Body of pancreas (tissue), 4 donors: ENCODE results near the gene TBC1D24.

Source experiments
- CTCF ChIP-seq, 7 experiments: fragments of 450-650 bp in 4 of 7; fragments of 200-600 bp in 3 of 7; sonication (generic) in 3 of 7; IDR thresholded peaks; one replicate each; pipeline ENCODE4 v1.5.1; 2016 to 2019; ENCODE audit warnings: antibody characterized with exemption in 7 of 7
- POLR2A ChIP-seq, 3 donors: fragments of 450-650 bp; IDR thresholded peaks; one replicate each; pipeline ENCODE4 v1.6.1; 2016; ENCODE audit warnings: antibody characterized with exemption in 3 of 3, mild to moderate bottlenecking in 2 of 3

- TF ChIP-seq POLR2A (IDR thresholded peaks at IDR 0.05) (no peak), CTCF (IDR thresholded peaks at IDR 0.05) (no peak)
These were observed 24.5 kb downstream of the TBC1D24 start for GRCh38 chr16:2499454-2499853.
